Measurements from ENCODE around the gene SPTSSB.
A peak's percentile ranks its signal among the peaks of the same experiment; 100 is the strongest.

SPTSSB gene

GRCh38 chr3:161337311-161337710 is 34.0 kb downstream of the SPTSSB start:
- DNase-seq = no peak

GRCh38 chr3:161336661-161337060 is 34.7 kb downstream of the SPTSSB start:
- DNase-seq = no peak

- no peak for DNase-seq
These were observed 37.6 kb downstream of the SPTSSB start for GRCh38 chr3:161333696-161334095.

- DNase-seq = no peak
These were observed 38.5 kb downstream of the SPTSSB start for GRCh38 chr3:161332792-161333191.

- DNase-seq = no peak
These were observed 46.3 kb downstream of the SPTSSB start for GRCh38 chr3:161325059-161325458.

- no peak for DNase-seq
These were observed 47.2 kb downstream of the SPTSSB start for GRCh38 chr3:161323926-161324621.

- no peak for DNase-seq
These were observed 48.3 kb downstream of the SPTSSB start for GRCh38 chr3:161322781-161323568.

GRCh38 chr3:161320837-161321236 is 50.5 kb downstream of the SPTSSB start:
- no peak for DNase-seq

- no peak for DNase-seq
These were observed 51.5 kb downstream of the SPTSSB start for GRCh38 chr3:161319867-161320266.

- DNase-seq = no peak
These were observed 54.2 kb downstream of the SPTSSB start for GRCh38 chr3:161317077-161317476.

GRCh38 chr3:161316006-161316689 is 55.2 kb downstream of the SPTSSB start:
- no peak for DNase-seq

- DNase-seq = no peak
These were observed 56.4 kb downstream of the SPTSSB start for GRCh38 chr3:161314836-161315395.

- DNase-seq = peak; percentile 66
These were observed 60.5 kb downstream of the SPTSSB start for GRCh38 chr3:161310649-161311423.

- DNase-seq = no peak
These were observed 66.0 kb downstream of the SPTSSB start for GRCh38 chr3:161305095-161305991.

GRCh38 chr3:161296814-161297213 is 74.5 kb downstream of the SPTSSB start:
- DNase-seq = no peak

GRCh38 chr3:161295325-161295724 is 76.0 kb downstream of the SPTSSB start:
- no peak for DNase-seq

Data from activated effector memory CD4-positive, alpha-beta T cell treated with anti-CD3 and anti-CD28 coated beads, Interleukin-2, amount 50 U/mL, for 16 hours (primary cell).